H1 (cell line): ENCODE results near the gene RFX2. TPM values are rescaled to one million over a fixed set of nuclear protein-coding genes. Genes with fewer than 3 reads are reported as not detected.
"Not testable (repeated sequence)": the region's sequence is repeated elsewhere in the genome, so short reads cannot be mapped to it uniquely, and the experiment has no call there.

Experiments
- CTCF ChIA-PET: fragments of 300-600 bp; sonication (Branson Sonifier 250); formaldehyde crosslinking; loops from one replicate; lab custom pipeline; 2021; ENCODE audit not compliant: partially characterized antibody; lab: Charles Lee
- POLR2A ChIA-PET: fragments of 300-600 bp; sonication (Branson Sonifier 250); formaldehyde crosslinking; loops from one replicate; lab custom pipeline; 2021; ENCODE audit warnings: inconsistent platforms; ENCODE audit not compliant: partially characterized antibody; lab: Charles Lee
- DNase-seq, 2 experiments: peaks; one replicate each; pipeline versions ENCODE4 v3.0.0 to v3.0.0-alpha.2; 2010 to 2022; ENCODE audit warnings: low spot score in 2 of 2, low read depth in 1 of 2, mixed read lengths in 1 of 2
- FAIRE-seq: peaks from 2 replicates; lab custom pipeline; 2011; peaks lifted over from hg19 to GRCh38; lab: Jason Lieb, UNC
- H2AFZ ChIP-seq: 2 replicates; pipeline ENCODE4 v1.8.1; 2012; ENCODE audit warnings: low read length, inconsistent platforms
- H2AK5ac ChIP-seq: 2 replicates; pipeline ENCODE4 v1.6.1; 2013; ENCODE audit warnings: low read depth, low read length
- H2BK120ac ChIP-seq: replicated peaks from 2 replicates; pipeline ENCODE3; 2013; ENCODE audit warnings: low read depth, low read length, inconsistent platforms
- H2BK12ac ChIP-seq: 2 replicates; pipeline ENCODE4 v1.6.1; 2013; ENCODE audit warnings: low read depth, low read length
- H2BK15ac ChIP-seq: 2 replicates; pipeline ENCODE4 v1.6.1; 2013; ENCODE audit warnings: low read length
- H2BK20ac ChIP-seq: 2 replicates; pipeline ENCODE4 v1.6.1; 2013; ENCODE audit warnings: low read length
- H2BK5ac ChIP-seq: 2 replicates; pipeline ENCODE4 v1.6.1; 2013; ENCODE audit warnings: low read depth, low read length
- H3K14ac ChIP-seq: 2 replicates; pipeline ENCODE4 v1.6.1; 2013; ENCODE audit warnings: inconsistent platforms; ENCODE audit not compliant: insufficient read length
- H3K18ac ChIP-seq: 2 replicates; pipeline ENCODE4 v1.6.1; 2013; ENCODE audit warnings: low read length; ENCODE audit errors: extremely low read depth
- H3K23ac ChIP-seq: 2 replicates; pipeline ENCODE4 v1.6.1; 2013; ENCODE audit warnings: inconsistent platforms; ENCODE audit not compliant: insufficient read length
- H3K23me2 ChIP-seq: 2 replicates; pipeline ENCODE4 v1.6.1; 2013; ENCODE audit warnings: low read depth, low read length
- H3K27ac ChIP-seq: 2 replicates; pipeline ENCODE4 v1.6.1; 2011; ENCODE audit warnings: low read depth, low read length, inconsistent platforms
- H3K27me3 ChIP-seq, 4 experiments: replicated peaks in 1 of 4; 1 replicate in 1 of 4; 2 replicates in 3 of 4; pipeline versions ENCODE4 v1.6.1 to v1.8.1; 2011 to 2013; ENCODE audit warnings: low read length in 3 of 4, mild to moderate bottlenecking in 3 of 4, inconsistent platforms in 2 of 4, mixed read lengths in 2 of 4, moderate library complexity in 1 of 4; ENCODE audit not compliant: control insufficient read depth in 3 of 4, insufficient read depth in 3 of 4; ENCODE audit errors: extremely low read depth in 1 of 4
- H3K36me3 ChIP-seq, 4 experiments: 2 replicates each; pipeline versions ENCODE4 v1.6.1 to v1.8.1; 2011 to 2013; ENCODE audit warnings: mild to moderate bottlenecking in 4 of 4, low read length in 3 of 4, moderate library complexity in 2 of 4, control low read depth in 1 of 4, inconsistent platforms in 1 of 4; ENCODE audit not compliant: insufficient read depth in 4 of 4, control insufficient read depth in 2 of 4
- H3K4ac ChIP-seq: replicated peaks from 2 replicates; pipeline ENCODE3; 2013; ENCODE audit warnings: low read length, low read depth, mixed read lengths, inconsistent platforms; ENCODE audit not compliant: insufficient read length
- H3K4me1 ChIP-seq, 4 experiments: replicated peaks in 1 of 4; 1 replicate in 1 of 4; 2 replicates in 3 of 4; pipeline versions ENCODE4 v1.6.1 to v1.8.1; 2011 to 2013; ENCODE audit warnings: low read length in 3 of 4, inconsistent platforms in 2 of 4, mixed read lengths in 1 of 4; ENCODE audit not compliant: insufficient read depth in 4 of 4, control insufficient read depth in 3 of 4
- H3K4me2 ChIP-seq, 2 experiments: 2 replicates each; pipeline versions ENCODE4 v1.6.1 to v1.8.1; 2011 to 2013; ENCODE audit warnings: low read depth in 2 of 2, low read length in 2 of 2, control low read depth in 1 of 2, inconsistent platforms in 1 of 2, mild to moderate bottlenecking in 1 of 2; ENCODE audit not compliant: insufficient read depth in 1 of 2
- H3K4me3 ChIP-seq, 4 experiments: fragments of 200-600, 300-600 bp in 1 of 4; sonication (generic), shearing (Covaris generic), sonication (Bioruptor Twin) in 1 of 4; 2 replicates each; pipeline versions ENCODE4 v1.5.1 to v1.8.1; 2011 to 2016; ENCODE audit warnings: low read length in 4 of 4, low read depth in 3 of 4, control low read depth in 2 of 4, inconsistent platforms in 2 of 4, mild to moderate bottlenecking in 2 of 4, mixed read lengths in 1 of 4, moderate library complexity in 1 of 4; ENCODE audit not compliant: insufficient read depth in 2 of 4; ENCODE audit errors: extremely low read depth in 1 of 4
- H3K56ac ChIP-seq: replicated peaks from 2 replicates; pipeline ENCODE3; 2013; ENCODE audit warnings: low read depth, mild to moderate bottlenecking, mixed read lengths, low read length, inconsistent platforms; ENCODE audit not compliant: insufficient read length
- H3K79me1 ChIP-seq: 2 replicates; pipeline ENCODE4 v1.6.1; 2013; ENCODE audit warnings: low read depth, low read length, control low read depth
- H3K79me2 ChIP-seq, 2 experiments: 2 replicates each; pipeline versions ENCODE4 v1.6.1 to v1.8.1; 2012 to 2013; ENCODE audit warnings: low read length in 2 of 2, mild to moderate bottlenecking in 2 of 2, inconsistent platforms in 1 of 2; ENCODE audit not compliant: insufficient read depth in 2 of 2, control insufficient read depth in 1 of 2
- H3K9ac ChIP-seq, 4 experiments: replicated peaks in 1 of 4; 1 replicate in 1 of 4; 2 replicates in 3 of 4; pipeline versions ENCODE4 v1.6.1 to v1.8.1; 2011 to 2013; ENCODE audit warnings: low read depth in 3 of 4, low read length in 3 of 4, control low read depth in 2 of 4, mild to moderate bottlenecking in 2 of 4, moderate library complexity in 2 of 4, inconsistent platforms in 1 of 4; ENCODE audit errors: extremely low read depth in 1 of 4
- H3K9me3 ChIP-seq, 2 experiments: 2 replicates each; pipeline versions ENCODE4 v1.6.1 to v1.8.1; 2012 to 2013; ENCODE audit warnings: mild to moderate bottlenecking in 2 of 2, moderate library complexity in 2 of 2, control low read depth in 1 of 2, inconsistent platforms in 1 of 2, low read depth in 1 of 2, low read length in 1 of 2, mixed read lengths in 1 of 2; ENCODE audit not compliant: insufficient read depth in 2 of 2
- H4K20me1 ChIP-seq, 2 experiments: replicated peaks in 1 of 2; 2 replicates each; pipeline versions ENCODE3 to v1.8.1; 2011 to 2013; ENCODE audit warnings: inconsistent platforms in 2 of 2, low read length in 2 of 2, mild to moderate bottlenecking in 1 of 2; ENCODE audit not compliant: insufficient read depth in 2 of 2, control insufficient read depth in 1 of 2
- H4K5ac ChIP-seq: 2 replicates; pipeline ENCODE4 v1.6.1; 2013; ENCODE audit warnings: low read length, low read depth, mixed read lengths, inconsistent platforms; ENCODE audit not compliant: insufficient read length
- H4K8ac ChIP-seq: 2 replicates; pipeline ENCODE4 v1.8.0; 2013; ENCODE audit warnings: mild to moderate bottlenecking, moderate library complexity, low read length, inconsistent platforms; ENCODE audit not compliant: insufficient read depth; ENCODE audit errors: extremely low read depth
- H4K91ac ChIP-seq: replicated peaks from 2 replicates; pipeline ENCODE3; 2013; ENCODE audit warnings: low read length, mixed read lengths, inconsistent platforms; ENCODE audit not compliant: insufficient read length
- WGBS, 2 experiments: shearing (Covaris generic) in 1 of 2; methylation state at CpG; one replicate each; pipeline versions ENCODE4 v1.1.6 to v1.1.7; 2013 to 2015; ENCODE audit warnings: low lambda C conversion rate in 2 of 2, mixed read lengths in 2 of 2, inconsistent platforms in 1 of 2, low coverage in 1 of 2, missing lambda C conversion rate in 1 of 2; ENCODE audit not compliant: insufficient replicate concordance in 2 of 2, insufficient coverage in 1 of 2, insufficient read length in 1 of 2; ENCODE audit errors: extremely low coverage in 1 of 2, missing lambda C conversion rate in 1 of 2; 5-methylcytosine and 5-hydroxymethylcytosine counted together
- polyA plus RNA-seq, 7 experiments: library from polyadenylated mRNA; depleted of rRNA in 3 of 7; stranded (reverse) in 5 of 7; unstranded in 2 of 7; fragments of >200 nt in 5 of 7; fragments of 200-250 nt in 2 of 7; gene quantifications; 1 replicate in 5 of 7; 2 replicates in 1 of 7; 4 replicates in 1 of 7; pipeline versions ENCODE4 v1.2.1 to v1.2.3, GENCODE V29; 2011 to 2013; ENCODE audit warnings: missing spikeins in 2 of 7, mixed read lengths in 2 of 7
- total RNA-seq: library from RNA; stranded (reverse); fragmentation: NEBNext Ultra II Directional; extraction: Animal tissue kit (Norgen Biotek cat#: 25700); gene quantifications from 2 replicates; pipeline ENCODE4 v1.2.1, GENCODE V29; 2021

The RFX2 gene
- total and polyA plus RNA-seq, 2 of the 8 experiments (the other 6 are each of a cell fraction or from before 2014, with no cell fraction given), result 4.8 to 5.3 TPM

GRCh38 chr19:5985837-5986236 lies 124.5 kb downstream of the RFX2 start:
- H4K5ac ChIP-seq, H2AK5ac ChIP-seq, H3K27ac ChIP-seq, H3K14ac ChIP-seq, H3K4me3 ChIP-seq, H3K4me1 ChIP-seq, H4K91ac ChIP-seq, H2BK20ac ChIP-seq, H3K36me3 ChIP-seq, H4K20me1 ChIP-seq, H3K9me3 ChIP-seq, H2BK5ac ChIP-seq, H2BK12ac ChIP-seq, H3K79me1 ChIP-seq, H3K9ac ChIP-seq, H2AFZ ChIP-seq, H3K4ac ChIP-seq, H2BK15ac ChIP-seq, H3K56ac ChIP-seq, H3K18ac ChIP-seq, H2BK120ac ChIP-seq, H3K23me2 ChIP-seq, FAIRE-seq, H4K8ac ChIP-seq, H3K23ac ChIP-seq, H3K27me3 ChIP-seq, H3K79me2 ChIP-seq, DNase-seq, H3K4me2 ChIP-seq: not testable (repeated sequence)
- POLR2A ChIA-PET, result interaction anchor here (1.2 kb wide), 1 partner anchor 8 kb away, joined by 4 read pairs; the partner anchor contains the start of gene RANBP3
- CTCF ChIA-PET, result interaction anchor here (0.6 to 13.2 kb wide), 7 partner anchors 9 to 532 kb away, joined by 3 to 306 read pairs (median 4); no protein-coding TSS in a partner anchor
- 100% methylated on average over 2 of the region's 5 CpGs; no CpG with 5 or more reads in 1 of the 2 experiments for WGBS, 2 experiments
